GM12875 (cell line): Measurements from ENCODE around the gene XKR8.
"Not testable (repeated sequence)": the region's sequence is repeated elsewhere in the genome, so short reads cannot be mapped to it uniquely, and the experiment has no call there.

Experiments used
- H3K4me3 ChIP-seq: one replicate; pipeline ENCODE4 v1.5.1; 2011; ENCODE audit warnings: low read depth, low read length, control low read depth
- TF ChIP-seq, protein P1 (sequence below): IDR thresholded peaks from 2 replicates; pipeline ENCODE4 v1.5.1; 2011; ENCODE audit warnings: low read depth, mild to moderate bottlenecking, control low read depth, inconsistent platforms, low read length, moderate library complexity, borderline replicate concordance; ENCODE audit not compliant: insufficient read depth

The XKR8 gene

DNA sequence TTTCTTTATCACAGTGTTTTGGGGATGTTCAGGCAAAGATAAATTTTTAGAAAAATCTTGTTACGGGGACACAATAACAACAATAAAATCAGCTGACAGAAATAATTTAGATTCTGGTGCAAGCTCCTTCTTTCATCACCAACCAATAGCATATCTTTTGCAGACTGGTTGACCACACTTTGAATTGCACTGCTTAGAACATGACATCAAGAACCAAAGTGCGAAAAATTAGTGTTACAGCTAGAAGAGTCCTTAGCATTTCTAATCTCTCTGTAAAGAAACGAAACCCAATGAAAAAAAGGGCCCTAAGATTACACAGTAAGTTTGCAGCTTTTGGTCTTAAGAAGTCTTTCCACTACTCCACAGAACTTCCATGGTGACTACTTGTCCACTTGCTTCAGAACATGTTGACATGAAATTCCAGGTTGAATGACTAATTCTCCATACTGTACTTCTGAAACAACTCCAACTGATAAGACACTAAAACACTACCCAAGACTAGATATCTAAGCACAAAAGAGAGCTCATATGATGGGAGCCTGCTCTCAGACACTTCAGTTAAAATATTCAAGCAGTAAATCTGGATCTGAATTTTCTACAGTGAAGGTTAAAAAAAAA is 31.3 kb downstream of the XKR8 start:
- H3K4me3 ChIP-seq, result no peak overlapping the region
- TF ChIP-seq, protein P1, sequence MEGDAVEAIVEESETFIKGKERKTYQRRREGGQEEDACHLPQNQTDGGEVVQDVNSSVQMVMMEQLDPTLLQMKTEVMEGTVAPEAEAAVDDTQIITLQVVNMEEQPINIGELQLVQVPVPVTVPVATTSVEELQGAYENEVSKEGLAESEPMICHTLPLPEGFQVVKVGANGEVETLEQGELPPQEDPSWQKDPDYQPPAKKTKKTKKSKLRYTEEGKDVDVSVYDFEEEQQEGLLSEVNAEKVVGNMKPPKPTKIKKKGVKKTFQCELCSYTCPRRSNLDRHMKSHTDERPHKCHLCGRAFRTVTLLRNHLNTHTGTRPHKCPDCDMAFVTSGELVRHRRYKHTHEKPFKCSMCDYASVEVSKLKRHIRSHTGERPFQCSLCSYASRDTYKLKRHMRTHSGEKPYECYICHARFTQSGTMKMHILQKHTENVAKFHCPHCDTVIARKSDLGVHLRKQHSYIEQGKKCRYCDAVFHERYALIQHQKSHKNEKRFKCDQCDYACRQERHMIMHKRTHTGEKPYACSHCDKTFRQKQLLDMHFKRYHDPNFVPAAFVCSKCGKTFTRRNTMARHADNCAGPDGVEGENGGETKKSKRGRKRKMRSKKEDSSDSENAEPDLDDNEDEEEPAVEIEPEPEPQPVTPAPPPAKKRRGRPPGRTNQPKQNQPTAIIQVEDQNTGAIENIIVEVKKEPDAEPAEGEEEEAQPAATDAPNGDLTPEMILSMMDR, result no peak

DNA sequence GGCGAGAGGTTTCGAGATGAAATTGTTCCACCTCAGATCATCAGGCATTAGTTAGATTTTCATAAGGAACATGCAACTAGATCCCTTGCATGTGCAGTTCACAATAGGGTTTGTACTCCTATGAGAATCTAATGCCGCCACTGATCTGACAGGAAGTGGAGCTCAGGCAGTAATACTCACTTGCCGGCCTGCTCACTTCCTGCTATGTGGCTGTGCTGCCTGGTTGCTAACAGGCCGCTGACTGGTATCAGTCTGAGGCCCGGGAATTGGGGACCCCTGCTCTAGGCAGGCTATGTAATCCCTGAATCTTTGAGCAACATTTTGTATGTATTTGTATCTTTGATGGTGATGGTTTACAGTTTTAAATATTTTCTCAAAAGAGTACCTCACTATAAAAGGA is 32.5 kb downstream of the XKR8 start:
- H3K4me3 ChIP-seq, result no peak overlapping the region
- TF ChIP-seq, protein P1, result no peak

DNA sequence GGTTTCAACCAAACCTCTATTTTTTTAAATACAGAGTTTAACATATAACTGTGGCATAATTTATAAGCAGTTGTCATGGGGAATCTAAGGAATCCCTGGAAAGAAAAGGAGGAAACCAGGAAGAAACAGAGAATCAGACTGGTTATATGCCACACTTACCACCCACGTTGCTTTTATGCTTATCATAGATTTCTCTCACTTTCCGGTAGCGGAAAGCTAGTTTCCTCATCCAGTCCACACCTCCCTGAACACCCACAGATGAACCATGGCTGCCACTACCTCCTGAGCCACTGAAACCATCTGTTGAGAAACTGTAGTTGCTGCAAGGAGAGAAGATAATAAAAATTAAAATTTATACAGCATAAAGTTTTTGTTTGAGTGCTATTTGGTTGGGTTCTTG is 33.5 kb downstream of the XKR8 start:
- no peak overlapping the region for H3K4me3 ChIP-seq
- TF ChIP-seq, protein P1, result no peak

DNA sequence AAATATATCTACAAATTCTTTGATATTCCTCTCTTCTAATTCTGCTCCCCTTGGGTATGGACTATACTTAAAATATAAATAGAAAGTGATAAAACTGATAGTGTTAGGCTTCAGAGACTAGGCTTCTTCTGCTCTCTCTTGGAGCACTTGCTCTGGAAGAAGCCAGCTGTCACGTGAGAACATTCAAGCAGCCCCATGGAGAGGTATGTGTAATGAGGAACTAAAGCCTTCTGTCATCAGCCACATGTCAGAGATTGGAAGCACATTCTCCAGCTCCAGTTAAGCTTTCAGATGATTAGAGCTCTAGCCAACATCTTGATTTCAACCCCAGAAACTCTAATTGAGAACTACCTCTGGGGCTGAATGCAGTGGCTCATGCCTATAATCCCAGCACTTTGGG is 34.3 kb downstream of the XKR8 start:
- TF ChIP-seq, protein P1, result no peak
- no peak overlapping the region for H3K4me3 ChIP-seq

DNA sequence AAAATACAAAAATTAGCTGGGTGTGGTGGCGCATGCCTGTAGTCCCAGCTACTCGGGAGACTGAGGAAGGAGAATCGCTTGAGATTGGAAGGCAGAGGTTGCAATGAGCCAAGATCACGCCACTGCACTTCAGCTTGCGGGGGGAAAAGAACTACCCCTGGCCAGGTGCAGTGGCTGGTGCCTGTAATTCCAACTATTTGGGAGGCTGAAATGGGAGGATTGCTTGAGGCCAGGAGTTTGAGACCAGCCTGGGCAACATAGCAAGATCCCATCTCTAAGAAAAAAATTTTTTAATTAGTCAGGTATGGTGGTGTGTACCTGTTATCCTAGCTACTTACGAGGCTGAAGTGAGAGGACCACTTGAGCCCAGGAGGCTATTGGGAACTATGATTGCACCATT is 34.8 kb downstream of the XKR8 start:
- not testable (repeated sequence) for H3K4me3 ChIP-seq

DNA sequence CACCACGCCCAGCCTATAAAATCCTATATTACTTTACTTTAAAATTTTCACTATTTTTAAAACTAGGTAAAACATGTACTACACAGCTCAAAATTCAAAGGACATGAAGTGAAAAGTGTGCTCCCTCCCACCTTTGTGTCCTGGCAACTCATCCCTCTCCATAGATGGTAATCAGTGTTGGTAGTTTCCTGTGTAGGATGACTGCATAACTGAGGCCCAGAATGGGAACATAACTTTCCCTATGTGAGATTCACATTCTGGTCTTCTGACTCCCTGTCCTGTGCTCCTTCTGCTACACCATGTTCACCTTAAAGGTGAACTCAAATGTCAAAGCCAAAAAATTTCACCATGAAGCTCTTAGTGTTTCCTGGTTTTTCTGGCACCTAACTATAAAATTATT is 39.3 kb downstream of the XKR8 start:
- TF ChIP-seq, protein P1, result no peak
- no peak overlapping the region for H3K4me3 ChIP-seq

DNA sequence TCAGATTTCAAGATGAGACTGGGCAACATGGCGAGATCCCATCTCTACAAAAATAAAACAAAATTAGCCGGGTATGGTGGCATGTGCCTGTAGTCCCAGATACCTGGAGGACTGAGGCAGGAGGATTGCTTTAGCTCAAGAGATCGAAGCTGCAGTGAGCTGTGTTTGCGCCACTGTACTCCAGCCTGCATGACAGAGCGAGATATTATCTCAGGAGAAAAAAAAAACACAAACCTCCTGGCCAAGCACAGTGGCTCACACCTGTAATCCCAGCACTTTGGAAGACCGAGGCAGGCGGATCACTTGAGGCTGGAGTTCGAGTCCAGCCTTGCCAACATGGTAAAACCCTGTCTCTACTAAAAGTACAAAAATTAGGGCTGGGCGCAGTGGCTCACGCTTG is 42.8 kb downstream of the XKR8 start:
- H3K4me3 ChIP-seq, result no peak overlapping the region
- TF ChIP-seq, protein P1, result no peak

DNA sequence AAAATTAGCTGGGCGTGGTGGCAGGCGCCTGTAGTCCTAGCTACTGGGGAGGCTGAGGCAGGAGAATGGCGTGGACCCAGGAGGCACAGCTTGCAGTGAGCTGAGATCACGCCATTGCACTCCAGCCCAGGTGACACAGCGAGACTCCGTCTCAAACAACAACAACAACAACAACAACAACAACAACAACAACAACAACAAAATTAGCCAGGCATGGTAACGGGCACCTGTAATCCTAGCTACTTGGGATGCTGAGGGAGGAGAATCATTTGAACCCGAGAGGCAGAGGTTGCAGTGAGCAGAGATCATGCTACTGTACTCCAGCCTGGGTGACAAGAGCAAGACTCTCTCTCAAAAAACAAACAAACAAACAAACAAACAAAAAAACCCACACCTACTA is 43.3 kb downstream of the XKR8 start:
- not testable (repeated sequence) for H3K4me3 ChIP-seq
